DLD1 (cell line): Measurements from ENCODE around the gene IGF2R.
"Not testable (repeated sequence)": the region's sequence is repeated elsewhere in the genome, so short reads cannot be mapped to it uniquely, and the experiment has no call there.

ENCODE experiments used
- in situ Hi-C: cut with HindIII; loops from 2 replicates; pipeline ENCODE4 v1.10.0; 2017; ENCODE audit warnings: low sequenced_read_pairs

Gene IGF2R

GRCh38 chr6:160090442-160091239 is 121.8 kb downstream of the IGF2R start:
- in situ Hi-C loops = not testable (repeated sequence)

- in situ Hi-C loops = not testable (repeated sequence)
Observed at GRCh38 chr6:160092176-160092575, 123.3 kb downstream of the IGF2R start.

GRCh38 chr6:160092602-160093001 is 123.7 kb downstream of the IGF2R start:
- in situ Hi-C loops = no loop called here

- in situ Hi-C loops = no loop called here
Observed at GRCh38 chr6:160093061-160093460, 124.2 kb downstream of the IGF2R start.

GRCh38 chr6:160093946-160094345 is 125.1 kb downstream of the IGF2R start:
- in situ Hi-C loops = no loop called here

GRCh38 chr6:160095146-160095845 is 126.4 kb downstream of the IGF2R start:
- in situ Hi-C loops = no loop called here

- in situ Hi-C loops = no loop called here
Observed at GRCh38 chr6:160101277-160102205, 132.7 kb downstream of the IGF2R start.

- in situ Hi-C loops = no loop called here
Observed at GRCh38 chr6:160102399-160102798, 133.5 kb downstream of the IGF2R start.

GRCh38 chr6:160102956-160103824 is 134.3 kb downstream of the IGF2R start:
- in situ Hi-C loops = no loop called here

GRCh38 chr6:160103825-160104100 is 134.9 kb downstream of the IGF2R start:
- in situ Hi-C loops = no loop called here

- in situ Hi-C loops = no loop called here
Observed at GRCh38 chr6:160104821-160105517, 136.1 kb downstream of the IGF2R start.

- in situ Hi-C loops = no loop called here
Observed at GRCh38 chr6:160106010-160106409, 137.1 kb downstream of the IGF2R start.

GRCh38 chr6:160106701-160107100 is 137.8 kb downstream of the IGF2R start:
- in situ Hi-C loops = no loop called here

- in situ Hi-C loops = no loop called here
Observed at GRCh38 chr6:160108077-160108476, 139.2 kb downstream of the IGF2R start.

GRCh38 chr6:160110586-160111123 is 141.8 kb downstream of the IGF2R start:
- in situ Hi-C loops = no loop called here

- in situ Hi-C loops = no loop called here
Observed at GRCh38 chr6:160111806-160112205, 142.9 kb downstream of the IGF2R start.

- in situ Hi-C loops = no loop called here
Observed at GRCh38 chr6:160112628-160113299, 143.9 kb downstream of the IGF2R start.

GRCh38 chr6:160114536-160114935 is 145.7 kb downstream of the IGF2R start:
- in situ Hi-C loops = not testable (repeated sequence)

GRCh38 chr6:160115421-160115820 is 146.5 kb downstream of the IGF2R start:
- in situ Hi-C loops = no loop called here
